WTC11 (cell line): ENCODE results near the gene RTN4RL1.

ENCODE experiments used
- SP1 ChIP-seq: sonication (generic); formaldehyde crosslinking; conservative IDR thresholded peaks from 2 replicates; pipeline ENCODE4 v1.8.1; 2022; ENCODE audit warnings: missing genetic modification reagents
- TF ChIP-seq, protein P1 (sequence below): sonication (generic); formaldehyde crosslinking; IDR thresholded peaks from 2 replicates; pipeline ENCODE4 v1.8.1; 2023; ENCODE audit warnings: mild to moderate bottlenecking, missing genetic modification reagents, moderate library complexity

DNA sequence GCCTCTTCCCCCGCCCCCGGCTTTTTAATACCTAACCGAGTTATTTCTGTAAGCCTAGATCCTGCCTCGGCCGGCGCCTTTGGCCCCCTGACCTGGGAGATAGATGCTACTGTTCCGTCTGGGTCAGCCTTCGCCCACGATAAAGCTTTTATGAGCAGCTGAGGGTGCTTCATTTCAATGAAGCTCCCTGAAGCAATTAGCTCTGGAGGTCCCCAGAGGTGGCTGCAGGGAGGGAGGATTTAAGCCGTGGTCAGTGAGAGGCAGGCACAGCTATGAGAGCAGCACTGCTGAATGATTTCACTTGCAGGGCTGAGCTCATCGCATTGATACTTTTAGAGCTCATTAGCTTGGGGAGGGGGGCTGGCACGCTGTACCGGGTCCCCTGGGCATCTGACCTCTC is 105.9 kb downstream of the RTN4RL1 start:
- no peak for TF ChIP-seq SP1
- TF ChIP-seq, protein P1, sequence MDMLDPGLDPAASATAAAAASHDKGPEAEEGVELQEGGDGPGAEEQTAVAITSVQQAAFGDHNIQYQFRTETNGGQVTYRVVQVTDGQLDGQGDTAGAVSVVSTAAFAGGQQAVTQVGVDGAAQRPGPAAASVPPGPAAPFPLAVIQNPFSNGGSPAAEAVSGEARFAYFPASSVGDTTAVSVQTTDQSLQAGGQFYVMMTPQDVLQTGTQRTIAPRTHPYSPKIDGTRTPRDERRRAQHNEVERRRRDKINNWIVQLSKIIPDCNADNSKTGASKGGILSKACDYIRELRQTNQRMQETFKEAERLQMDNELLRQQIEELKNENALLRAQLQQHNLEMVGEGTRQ (CRISPR knock-in tag) = no peak
